ENCODE data around the gene RAB44.

DNA sequence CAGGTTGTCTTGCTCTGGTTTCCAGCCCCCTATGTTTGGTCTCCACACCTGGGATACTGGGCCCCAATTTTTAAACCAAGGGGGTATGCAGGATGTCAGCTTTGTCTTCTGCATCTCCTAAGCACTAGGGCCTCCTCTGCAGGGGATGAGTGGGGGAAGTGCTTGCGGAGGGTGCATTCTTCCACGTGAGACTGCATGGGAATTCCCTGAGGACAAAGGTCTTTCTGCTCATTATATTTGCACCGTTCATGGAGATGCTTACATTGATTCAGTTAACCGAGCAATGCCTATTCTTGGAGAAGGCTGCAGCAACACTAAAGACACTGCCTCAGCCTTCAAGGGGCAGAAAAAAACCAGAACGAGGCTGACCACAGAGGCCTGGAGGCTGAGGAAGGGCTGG is 45.4 kb downstream of the RAB44 start:
- TF ChIP-seq, protein P1, sequence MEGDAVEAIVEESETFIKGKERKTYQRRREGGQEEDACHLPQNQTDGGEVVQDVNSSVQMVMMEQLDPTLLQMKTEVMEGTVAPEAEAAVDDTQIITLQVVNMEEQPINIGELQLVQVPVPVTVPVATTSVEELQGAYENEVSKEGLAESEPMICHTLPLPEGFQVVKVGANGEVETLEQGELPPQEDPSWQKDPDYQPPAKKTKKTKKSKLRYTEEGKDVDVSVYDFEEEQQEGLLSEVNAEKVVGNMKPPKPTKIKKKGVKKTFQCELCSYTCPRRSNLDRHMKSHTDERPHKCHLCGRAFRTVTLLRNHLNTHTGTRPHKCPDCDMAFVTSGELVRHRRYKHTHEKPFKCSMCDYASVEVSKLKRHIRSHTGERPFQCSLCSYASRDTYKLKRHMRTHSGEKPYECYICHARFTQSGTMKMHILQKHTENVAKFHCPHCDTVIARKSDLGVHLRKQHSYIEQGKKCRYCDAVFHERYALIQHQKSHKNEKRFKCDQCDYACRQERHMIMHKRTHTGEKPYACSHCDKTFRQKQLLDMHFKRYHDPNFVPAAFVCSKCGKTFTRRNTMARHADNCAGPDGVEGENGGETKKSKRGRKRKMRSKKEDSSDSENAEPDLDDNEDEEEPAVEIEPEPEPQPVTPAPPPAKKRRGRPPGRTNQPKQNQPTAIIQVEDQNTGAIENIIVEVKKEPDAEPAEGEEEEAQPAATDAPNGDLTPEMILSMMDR (IDR thresholded peaks at IDR 0.05), result no peak
- TF ChIP-seq POLR2AphosphoS5 (IDR thresholded peaks at IDR 0.05), result no peak
- TF ChIP-seq POLR2A (IDR thresholded peaks at IDR 0.05), result no peak

Measured in prostate gland (tissue), 2 donors.